Measurements from ENCODE around the gene RAB1B.
"Not testable (repeated sequence)": the region's sequence is repeated elsewhere in the genome, so short reads cannot be mapped to it uniquely, and the experiment has no call there.

Gene RAB1B

GRCh38 chr11:66267379-66268243 lies 828 bp upstream of the RAB1B start:
- peak; percentile 75 to 88 (median 80) for DNase-seq

GRCh38 chr11:66268952-66269905 lies 790 bp downstream of the RAB1B start:
- no peak for DNase-seq

DNA sequence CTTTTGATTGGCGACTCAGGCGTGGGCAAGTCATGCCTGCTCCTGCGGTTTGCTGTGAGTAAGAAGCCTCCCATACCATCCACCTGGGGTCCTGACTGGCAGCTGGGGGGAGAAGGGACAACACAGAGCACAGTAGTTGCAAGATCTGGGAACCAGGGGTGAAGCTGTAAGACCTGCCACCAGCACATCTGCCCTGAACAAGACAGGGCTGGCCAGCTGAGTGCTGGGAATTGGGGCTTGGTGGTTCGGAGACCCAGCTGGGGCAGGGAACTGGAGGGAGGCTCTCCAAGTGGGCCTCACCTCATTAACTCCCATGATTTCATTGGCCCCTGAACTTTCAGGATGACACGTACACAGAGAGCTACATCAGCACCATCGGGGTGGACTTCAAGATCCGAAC lies 3.4 kb downstream of the RAB1B start:
- DNase-seq, result no peak

GRCh38 chr11:66272596-66272995 lies 4.2 kb downstream of the RAB1B start:
- DNase-seq, result no peak

DNA sequence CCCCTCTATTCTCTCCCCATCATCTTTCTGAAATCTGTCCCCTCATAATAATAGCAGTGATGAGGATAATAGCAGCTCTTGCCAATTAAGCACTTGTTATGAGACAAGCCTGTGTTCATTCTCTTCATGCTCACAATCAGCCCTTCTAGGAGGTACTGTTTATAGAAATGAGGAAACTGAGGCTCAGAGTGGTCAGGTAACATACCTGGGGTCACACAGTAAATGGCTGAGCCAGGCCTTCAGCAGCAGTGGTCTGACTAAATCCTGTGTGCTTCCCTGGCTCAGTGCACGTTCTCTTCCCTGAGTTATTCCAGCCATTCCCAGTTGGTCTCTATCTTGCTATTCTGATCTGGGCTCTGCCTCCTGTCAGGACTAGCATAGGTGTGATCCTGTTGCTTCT lies 5.8 kb downstream of the RAB1B start:
- DNase-seq, result no peak

DNA sequence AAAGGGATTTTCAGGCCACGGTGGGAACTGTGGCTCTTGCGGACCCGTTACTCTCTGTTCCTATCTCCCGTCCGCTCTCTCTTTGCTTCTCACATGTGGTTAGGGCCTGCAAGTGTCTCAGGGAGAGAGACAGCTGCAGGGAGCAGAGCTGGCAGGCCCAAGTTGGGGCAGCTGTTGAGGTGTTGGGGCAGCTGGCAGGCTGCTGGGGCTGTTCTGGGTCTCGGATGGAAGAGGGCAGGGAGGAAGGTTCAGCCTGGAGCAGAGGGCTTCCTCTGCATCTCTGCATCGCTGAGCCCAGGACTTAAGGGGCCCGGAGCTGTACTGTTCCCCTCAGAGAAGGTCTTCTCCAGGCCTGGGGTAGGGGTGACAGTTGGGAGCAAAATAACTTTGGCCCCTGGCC lies 7.0 kb downstream of the RAB1B start:
- no peak for DNase-seq

DNA sequence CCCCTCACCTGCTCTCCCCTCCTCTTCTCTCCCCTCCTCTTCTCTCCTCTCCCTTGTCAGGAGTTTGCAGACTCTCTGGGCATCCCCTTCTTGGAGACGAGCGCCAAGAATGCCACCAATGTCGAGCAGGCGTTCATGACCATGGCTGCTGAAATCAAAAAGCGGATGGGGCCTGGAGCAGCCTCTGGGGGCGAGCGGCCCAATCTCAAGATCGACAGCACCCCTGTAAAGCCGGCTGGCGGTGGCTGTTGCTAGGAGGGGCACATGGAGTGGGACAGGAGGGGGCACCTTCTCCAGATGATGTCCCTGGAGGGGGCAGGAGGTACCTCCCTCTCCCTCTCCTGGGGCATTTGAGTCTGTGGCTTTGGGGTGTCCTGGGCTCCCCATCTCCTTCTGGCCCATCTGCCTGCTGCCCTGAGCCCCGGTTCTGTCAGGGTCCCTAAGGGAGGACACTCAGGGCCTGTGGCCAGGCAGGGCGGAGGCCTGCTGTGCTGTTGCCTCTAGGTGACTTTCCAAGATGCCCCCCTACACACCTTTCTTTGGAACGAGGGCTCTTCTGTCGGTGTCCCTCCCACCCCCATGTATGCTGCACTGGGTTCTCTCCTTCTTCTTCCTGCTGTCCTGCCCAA lies 7.7 kb downstream of the RAB1B start:
- no peak for DNase-seq

DNA sequence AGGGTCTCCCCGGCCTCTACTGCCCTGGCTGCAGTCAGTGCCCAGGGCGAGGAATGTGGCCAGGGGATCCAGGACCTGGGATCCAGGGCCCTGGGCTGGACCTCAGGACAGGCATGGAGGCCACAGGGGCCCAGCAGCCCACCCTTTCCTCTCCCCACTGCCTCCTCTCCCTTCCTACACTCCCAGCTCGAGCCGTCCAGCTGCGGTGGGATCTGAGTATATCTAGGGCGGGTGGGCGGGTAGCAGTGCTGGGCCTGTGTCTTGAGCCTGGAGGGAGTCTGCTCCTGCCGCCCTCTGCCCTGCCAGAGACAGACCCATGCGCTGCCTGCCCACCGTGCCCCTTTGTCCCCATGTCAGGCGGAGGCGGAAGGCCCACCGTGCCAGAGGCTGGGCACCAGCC lies 8.2 kb downstream of the RAB1B start:
- not testable (repeated sequence) for DNase-seq

- not testable (repeated sequence) for DNase-seq
Measured at GRCh38 chr11:66277064-66277463, 8.6 kb downstream of the RAB1B start.

GRCh38 chr11:66277471-66278362 lies 9.3 kb downstream of the RAB1B start, which contains the start of gene CNIH2:
Gene CNIH2 (plus strand): TSS chr11:66278175. CDS start chr11:66278457, 282 bp downstream.
- peak in 2 of 5 donors; percentile 31 to 65 for DNase-seq

DNA sequence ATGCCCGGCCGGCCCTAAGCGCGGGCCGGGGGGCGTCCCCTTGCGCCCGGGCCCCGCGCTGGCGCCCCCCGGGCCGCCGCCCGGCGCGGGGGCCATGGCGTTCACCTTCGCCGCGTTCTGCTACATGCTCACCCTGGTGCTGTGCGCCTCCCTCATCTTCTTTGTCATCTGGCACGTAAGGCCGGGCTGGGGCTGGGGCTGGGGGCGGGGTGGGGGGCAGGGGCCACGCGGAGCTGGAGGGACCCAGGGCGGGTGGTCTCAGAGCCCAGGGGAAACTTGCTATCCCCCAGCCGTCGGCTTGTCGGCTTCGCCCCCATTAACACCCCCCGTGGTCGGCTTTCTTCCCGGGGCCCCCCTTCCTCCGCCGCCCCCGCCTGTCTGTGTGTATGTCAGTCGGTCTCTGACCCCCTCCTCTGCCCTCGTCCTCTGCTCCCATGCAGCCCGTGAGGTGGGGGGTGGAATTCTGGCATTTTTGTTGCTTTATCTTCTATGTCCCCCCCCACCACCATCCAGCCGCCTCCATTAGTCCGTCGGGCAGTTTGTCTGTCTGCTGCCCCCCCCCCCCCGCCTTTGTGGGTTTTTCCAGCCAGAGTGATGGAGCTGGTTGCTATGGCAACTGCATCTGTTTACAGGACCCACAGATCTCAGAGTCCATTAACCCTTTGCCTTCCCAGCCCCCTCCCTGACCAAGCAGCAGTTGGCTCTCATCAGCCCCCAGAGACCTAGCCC lies 10.1 kb downstream of the RAB1B start:
- DNase-seq, result no peak

GRCh38 chr11:66279092-66279734 lies 10.8 kb downstream of the RAB1B start:
- no peak for DNase-seq

DNA sequence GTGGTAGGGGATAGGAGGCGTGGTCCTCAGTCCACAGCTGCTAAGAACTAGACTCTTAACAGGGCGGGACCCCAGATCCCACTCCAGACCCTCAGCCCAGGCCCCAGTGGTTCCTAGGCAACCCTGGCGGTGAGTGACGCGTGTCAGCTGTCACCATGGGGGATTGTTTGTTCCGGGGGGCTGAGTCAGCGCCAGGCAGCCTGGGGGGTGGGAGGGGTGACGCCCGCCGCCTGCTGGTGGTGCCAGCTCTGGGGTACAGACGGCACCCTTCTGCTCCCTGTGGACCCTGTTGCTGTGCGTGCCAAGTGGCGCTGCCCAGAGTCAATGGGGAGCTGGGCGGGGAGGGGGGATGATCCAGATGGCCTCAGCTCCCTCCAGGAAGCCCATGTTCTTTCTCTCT lies 12.0 kb downstream of the RAB1B start:
- no peak for DNase-seq

DNA sequence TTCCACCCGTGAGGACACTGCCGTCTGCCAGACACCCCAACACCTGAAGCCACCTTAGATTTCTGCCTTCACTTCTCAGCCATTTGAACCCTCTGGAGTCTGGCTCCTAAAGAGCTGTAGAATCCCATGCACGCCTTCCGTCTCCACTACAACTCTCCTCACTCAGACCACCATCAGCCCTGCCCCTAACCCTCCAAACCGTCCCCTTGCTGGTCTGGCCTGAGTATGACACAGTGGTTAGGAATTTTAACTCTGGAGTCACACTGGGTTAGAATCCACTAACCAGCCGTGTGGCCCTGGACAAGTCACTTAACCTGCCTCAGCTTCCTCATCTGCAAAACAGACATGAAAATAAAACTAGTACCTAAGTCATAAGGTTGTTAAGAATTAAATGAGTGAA lies 12.6 kb downstream of the RAB1B start:
- no peak for DNase-seq

DNA sequence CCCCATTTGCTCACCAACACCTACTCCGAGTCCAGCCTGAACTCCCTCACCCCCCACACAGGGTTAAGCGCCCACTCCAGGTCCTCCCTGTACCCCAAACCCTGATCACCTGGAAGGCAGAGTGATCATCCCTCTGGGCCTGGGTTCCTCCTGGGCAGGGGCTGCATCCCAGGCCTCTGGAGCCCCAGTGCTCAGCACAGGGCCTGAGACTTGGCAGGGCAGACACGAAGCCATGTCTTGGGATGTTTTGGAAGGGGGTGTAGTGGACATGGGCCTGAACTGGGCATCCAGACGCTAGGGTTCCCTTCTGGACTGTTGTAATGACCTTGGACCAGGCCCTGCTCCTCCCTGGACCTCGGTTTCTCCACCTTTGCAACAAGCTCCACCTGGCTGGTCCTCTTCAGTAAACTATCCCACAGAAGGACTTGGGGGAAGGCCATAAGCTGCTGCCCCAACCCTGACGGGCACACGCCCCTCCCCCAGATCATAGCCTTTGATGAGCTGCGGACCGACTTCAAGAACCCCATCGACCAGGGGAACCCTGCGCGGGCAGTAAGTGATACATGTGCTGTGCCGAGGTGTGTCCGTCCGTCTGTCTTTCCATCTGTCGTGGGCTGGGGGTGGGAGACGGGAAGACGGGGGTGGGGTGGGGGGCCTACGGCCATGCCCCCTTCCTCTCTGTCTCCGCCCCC lies 13.5 kb downstream of the RAB1B start:
- no peak for DNase-seq

- peak; percentile 98 to 100 (median 100) for DNase-seq
Measured at GRCh38 chr11:66282468-66283455, 14.3 kb downstream of the RAB1B start.

DNA sequence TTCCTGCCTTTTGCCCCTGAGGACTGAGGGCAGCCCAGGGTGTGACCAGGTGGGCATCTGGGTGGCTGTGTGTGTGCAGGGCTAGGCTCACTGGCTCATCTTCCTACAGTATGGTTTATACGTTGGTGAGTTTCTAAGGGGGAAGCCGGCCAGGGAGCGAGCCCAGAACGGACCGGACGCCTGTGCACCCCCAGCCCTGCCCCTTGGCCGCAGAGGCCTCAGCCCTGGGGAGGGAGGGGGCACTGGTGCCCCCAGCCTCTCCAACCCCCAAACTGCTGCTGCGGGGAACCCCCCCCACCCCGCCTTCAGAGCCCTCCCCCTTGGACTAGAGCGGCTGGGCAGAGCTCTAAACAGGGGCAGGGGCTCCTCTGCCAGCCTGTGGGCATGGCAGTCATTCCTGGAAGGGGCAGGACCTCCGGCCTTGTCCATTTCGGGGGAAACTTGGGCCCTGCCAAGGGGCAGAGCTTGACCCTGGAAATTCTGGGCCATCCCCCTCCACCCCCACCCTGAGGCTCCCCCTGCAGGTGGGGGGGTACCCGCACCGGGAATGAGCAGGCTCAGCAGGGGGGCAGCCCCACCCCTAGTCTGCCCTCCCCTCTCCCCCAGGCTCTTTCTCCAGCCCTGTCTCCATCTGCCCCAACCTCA lies 15.1 kb downstream of the RAB1B start:
- DNase-seq, result no peak

DNA sequence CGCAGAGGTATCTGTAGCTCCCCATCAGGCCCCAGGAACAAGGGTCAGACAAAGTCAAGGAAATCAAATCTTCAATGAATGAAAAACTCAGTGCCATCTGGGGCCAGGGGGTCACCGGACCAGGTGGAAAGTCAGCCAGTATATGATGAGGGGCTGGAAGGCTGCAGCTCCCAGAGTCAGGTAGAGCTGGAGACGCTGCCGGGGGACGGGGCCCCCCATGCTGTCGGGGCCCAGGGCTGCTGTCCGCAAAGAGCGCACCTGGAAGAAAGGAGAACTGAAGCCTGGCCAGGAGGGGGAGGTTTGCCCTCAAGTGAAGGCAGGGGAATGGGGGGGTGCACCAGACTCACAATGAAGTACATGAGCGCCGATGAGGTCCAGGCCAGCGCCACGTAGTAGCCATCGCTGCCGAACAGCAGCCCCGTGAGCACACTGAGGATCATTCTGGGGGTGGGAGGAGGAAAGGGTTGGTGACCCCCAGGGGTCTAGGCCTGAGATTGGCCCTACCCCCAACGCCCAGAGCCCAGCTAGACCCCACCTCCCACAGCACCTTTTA lies 16.2 kb downstream of the RAB1B start:
- DNase-seq, result no peak
